GM21390 (cell line): ENCODE data around the gene TUBA3D.
A peak's percentile ranks its signal among the peaks of the same experiment; 100 is the strongest.
"Not testable (repeated sequence)": the region's sequence is repeated elsewhere in the genome, so short reads cannot be mapped to it uniquely, and the experiment has no call there.

Experiments
- ATAC-seq: cut with Tn5 transposase; IDR thresholded peaks from one replicate; pipeline ENCODE4 v1.9.1; 2021; ENCODE audit not compliant: unreplicated experiment

The TUBA3D gene

DNA sequence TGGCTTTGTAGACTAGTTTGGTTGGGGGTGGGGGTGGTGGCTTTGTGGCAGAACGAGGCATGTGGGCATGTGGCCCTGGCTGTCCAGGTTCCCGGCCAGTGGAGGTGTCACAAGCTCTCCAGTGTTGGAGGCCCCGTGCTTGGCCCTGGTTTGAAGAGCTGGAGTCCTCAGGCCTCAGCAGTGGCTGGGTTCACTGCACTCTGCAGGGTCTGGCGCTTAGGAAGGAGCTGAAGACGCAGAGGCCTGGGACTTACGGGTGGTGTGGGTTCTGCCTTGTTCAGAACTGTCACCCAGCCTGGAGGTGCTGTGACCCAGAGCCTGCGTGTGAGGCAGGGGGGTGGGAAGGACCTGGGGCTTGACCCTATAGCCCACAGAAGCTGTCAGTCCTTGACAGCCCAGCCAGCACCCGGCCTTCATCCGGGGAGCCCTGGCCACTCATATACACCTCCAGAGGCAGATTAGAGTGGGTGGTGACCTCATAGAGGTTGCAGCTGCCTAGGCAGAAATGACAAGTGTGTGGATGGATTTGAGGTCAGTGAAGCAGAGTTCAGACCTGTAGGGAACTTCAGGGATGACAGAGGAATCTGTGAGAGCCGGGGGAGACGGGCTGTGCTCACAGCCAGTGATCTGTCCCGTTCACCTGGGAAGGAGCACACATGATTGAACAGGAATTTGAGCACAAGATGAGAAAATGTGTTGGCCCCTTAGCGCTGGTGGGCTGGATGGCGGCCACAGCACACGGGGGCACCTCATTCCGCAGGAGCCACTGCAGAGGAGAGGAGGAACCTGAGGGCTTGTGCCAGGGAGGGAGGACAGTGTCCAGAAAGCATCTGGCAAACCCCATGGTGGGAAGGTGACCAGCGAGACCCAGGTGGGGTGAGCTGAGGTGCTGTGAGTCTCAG, 36.3 kb downstream of the TUBA3D start:
- ATAC-seq = not testable (repeated sequence)

GRCh38 chr2:131514408-131515166, 38.7 kb downstream of the TUBA3D start:
- ATAC-seq = peak; percentile 65

DNA sequence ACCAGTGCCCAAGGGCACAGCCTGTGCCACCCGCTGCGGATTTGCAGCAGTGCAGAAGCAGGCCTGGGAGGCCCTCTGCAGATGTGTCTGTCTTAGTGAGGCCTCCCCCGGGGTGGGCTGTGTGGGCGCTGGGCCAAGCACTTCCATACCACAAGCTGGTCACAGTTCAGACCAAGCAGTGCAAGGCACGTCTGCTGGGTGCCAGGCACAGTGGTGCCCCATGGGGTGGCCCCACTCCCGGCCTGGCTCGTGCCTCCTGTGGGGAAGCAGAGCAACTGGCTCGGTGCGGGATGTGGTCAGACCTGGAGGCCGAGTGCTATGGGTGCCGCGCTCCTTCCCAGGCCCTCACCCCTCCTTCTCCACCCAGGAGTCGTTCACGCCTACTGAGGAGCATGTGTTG, 39.3 kb downstream of the TUBA3D start:
- not testable (repeated sequence) for ATAC-seq

GRCh38 chr2:131516011-131516410, 40.1 kb downstream of the TUBA3D start:
- ATAC-seq = no peak

DNA sequence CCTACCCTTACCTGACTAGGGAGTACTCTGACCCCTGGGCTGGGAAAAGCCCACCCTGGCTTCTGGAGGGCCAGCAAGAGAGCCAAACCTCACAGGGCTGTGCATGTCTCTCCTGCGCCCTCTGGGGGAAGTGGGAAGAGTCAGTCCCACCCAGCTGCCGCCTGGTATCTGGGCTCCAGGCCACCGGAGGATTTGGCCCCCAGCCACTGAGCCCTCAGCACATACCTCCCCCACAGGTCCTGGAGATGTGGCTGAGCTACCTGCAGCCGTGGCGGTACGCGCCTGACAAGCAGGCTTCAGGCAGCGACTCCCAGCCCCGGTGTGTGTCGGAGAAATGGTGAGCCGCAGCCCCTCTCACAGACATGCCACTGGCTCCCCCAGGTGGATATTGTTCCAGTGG, 40.7 kb downstream of the TUBA3D start:
- ATAC-seq = not testable (repeated sequence)

DNA sequence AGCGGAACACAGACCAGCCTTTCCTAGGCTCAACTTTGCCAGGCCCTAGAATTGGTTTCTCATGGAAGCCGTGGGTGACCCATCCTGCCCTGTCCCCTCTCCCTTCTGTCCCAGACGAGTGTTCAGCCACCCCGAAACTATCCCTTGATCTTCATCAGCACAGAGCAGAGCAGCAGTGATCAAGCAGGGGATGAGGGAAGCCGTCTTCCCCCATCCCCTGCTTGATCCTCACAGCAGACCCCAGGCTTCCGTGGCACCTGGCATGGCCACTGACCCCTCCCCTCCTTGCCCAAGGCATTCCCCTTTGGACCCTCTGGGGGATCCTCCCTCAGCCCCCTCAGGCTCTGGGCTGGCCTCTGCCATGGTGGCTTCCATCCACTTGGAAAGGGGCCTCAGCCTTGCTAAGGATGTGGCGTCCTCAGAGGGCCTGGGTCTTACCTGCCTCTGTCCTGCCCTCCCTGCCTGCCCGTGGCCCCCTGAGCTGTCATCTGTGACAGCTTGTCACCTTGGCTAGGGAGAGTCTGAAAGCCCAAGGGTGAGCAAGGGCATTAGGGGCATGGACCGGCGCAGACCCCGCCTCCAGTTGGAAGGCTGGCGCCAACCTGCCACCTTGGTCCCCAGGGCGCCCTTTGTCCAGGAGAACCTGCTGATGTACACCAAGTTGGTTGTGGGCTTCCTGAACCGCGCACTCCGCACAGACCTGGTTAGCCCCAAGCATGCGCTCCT, 41.4 kb downstream of the TUBA3D start:
- no peak for ATAC-seq

DNA sequence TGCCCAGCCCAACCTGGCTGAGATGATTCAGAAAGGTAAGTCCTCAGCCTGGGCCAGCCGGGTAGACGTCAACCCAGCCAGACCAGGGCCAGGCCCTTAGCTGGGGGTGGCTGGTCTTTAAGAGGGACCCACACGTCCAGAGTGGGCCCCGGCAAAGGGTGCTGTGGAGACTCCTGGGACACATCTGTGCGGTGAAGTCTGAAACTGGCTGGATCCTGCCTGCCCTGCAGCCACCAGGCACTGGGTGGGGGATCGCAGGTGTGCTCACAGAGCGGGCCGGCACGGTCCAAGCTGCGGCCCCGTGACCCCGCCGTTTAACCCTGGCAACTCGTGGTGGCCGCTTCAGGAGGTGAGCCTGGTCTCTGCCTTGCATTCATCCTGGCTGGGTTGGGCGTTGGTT, 41.9 kb downstream of the TUBA3D start:
- not testable (repeated sequence) for ATAC-seq

GRCh38 chr2:131518531-131518930, 42.6 kb downstream of the TUBA3D start:
- not testable (repeated sequence) for ATAC-seq

DNA sequence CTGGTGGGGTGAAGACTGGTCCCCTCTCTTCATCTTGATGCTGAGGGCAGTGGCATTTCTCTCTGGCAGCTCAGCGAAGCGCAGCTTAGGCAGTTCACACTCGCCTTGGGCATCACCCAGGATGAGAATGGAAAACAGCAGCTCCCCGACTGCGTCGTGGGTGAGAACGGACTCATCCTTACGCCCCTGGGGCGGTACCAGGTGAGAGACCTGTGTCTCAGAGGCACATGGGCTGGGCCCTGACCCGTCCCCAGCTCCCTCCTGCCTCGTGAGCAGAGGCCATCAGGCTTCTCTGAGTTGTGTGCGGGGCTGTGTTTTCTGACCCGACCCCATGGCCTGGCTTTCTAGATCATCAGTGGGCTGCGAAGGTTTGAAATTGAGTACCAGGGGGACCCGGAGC, 43.5 kb downstream of the TUBA3D start:
- ATAC-seq = no peak

DNA sequence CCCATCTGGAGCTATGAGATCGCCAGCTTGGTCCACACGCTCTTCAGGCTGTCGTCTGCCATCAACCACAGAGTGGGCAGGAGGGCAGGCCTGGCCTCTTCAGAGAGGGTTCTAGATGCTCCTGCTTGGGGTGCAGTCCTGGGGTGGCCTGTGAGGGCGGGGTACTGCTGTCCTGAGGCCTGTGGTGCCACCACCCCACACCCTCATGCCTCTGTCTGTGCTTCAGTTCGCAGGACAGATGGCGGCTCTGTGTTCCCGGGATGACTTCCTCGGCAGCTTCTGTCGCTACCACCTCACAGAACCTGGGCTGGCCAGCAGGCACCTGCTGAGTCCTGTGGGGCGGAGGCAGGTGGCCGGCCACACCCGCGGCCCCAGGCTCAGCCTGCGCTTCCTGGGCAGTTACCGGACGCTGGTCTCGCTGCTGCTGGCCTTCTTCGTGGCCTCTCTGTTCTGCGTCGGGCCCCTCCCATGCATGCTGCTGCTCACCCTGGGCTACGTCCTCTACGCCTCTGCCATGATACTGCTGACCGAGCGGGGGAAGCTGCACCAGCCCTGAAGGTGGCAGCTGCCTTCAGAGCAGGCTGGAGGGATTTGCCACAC, 44.1 kb downstream of the TUBA3D start:
- ATAC-seq = not testable (repeated sequence)

- no peak for ATAC-seq
Measured at GRCh38 chr2:131520526-131520925, 44.6 kb downstream of the TUBA3D start.

- ATAC-seq = not testable (repeated sequence)
Measured at GRCh38 chr2:131521524-131521923, 45.6 kb downstream of the TUBA3D start.

- no peak for ATAC-seq
Measured at GRCh38 chr2:131521961-131522781, 46.3 kb downstream of the TUBA3D start.

DNA sequence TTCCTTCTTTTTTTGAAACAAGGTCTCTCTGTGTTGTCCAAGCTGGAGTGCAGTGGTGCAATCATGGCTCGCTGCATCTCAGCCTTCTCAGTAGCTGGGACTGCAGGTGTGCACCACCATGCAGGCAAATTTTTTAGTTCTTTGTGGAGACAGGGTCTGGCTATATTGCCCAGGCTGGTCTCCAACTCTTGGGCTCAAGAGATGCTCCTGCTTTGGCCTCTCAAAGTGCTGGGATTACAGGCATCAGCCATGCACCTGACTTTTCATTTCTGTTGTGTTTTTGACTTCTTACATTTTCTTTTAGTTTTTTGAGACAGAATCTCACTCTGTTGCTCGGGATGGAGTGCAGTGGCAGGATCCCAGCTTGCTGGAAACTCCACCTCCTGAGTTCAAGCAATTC, 49.3 kb downstream of the TUBA3D start:
- not testable (repeated sequence) for ATAC-seq

- ATAC-seq = peak; percentile 85
Measured at GRCh38 chr2:131527131-131528001, 51.4 kb downstream of the TUBA3D start, which contains the start of gene CCDC74A. TSS of gene CCDC74A (plus strand) at chr2:131527888. CDS start at chr2:131527971, 83 bp downstream.

DNA sequence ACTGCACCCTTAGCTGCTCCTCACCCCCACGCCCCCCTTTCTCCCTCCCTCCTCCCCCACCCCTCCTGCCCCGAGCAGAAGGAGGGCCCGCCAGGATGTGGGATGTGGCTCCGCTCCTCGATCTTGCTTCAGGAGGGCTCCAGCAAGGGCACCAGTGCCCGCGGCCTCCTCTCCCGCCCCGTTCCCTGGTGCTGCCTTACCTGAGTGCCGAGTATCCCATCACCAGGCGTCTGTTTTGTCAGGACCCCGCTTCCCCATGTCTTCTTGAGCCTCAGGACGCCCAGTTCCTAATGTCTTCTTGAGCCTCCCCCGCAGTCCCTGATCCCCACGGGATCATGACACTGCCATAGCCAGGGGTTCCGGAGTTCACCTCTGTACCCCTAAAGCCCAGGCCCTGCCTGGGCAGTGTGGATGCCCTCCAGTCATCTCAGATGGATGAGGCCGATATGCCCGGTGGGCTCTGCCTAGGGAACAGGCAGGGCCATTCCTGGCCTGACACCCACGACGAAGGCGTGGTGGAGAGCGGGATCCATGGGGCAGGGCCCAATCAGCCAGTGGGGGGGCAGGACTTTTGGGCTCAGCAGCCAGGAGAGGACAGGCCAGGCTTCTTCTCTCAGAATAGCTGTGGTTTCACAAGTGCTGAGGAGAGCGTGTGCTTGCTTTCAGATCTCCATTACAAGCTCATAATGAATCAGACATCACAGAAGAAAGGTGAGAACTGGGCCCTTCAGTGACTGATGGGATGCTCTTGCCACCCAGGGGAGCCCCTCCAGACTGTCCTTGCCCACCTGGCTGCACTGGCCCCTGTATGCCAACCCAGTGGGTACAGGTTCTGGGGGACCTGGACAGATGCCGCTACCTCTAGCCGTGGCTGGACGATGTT, 53.3 kb downstream of the TUBA3D start:
- peak; percentile 62 for ATAC-seq

DNA sequence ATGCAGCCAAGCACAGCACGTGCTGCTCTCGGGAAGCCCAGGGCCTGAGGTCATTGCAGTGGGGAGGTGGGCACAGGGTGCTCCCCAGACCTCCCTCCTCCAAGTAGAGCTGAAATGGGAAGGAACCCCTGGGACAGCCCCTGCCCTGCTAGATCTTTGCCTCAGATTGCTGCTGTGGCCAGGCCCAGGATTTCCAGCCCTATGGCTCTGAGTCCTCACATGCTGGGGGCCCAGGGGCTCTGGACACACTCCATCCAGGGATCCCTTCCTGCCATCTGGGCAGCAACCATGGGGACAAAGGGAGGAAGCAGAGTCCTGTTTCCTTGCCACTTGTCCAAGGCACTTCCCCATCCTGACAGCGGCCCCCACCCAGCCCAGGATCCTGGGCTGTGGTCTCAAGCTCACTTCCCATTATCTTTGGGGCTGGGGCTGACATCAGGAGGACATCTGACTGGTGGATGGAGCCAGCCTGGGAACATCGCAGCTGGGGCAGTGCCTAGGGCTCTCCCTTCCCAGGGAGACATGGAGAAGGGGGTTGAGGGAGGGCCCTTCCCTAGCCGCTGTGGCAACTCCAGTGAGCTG, 54.0 kb downstream of the TUBA3D start:
- ATAC-seq = not testable (repeated sequence)
